ENCODE data around the gene CISTR.

The CISTR gene

GRCh38 chr12:53739214-53740129 lies 12.3 kb downstream of the CISTR start:
- H3K4me3 ChIP-seq (ENCODE audit: low read depth, low read length): no peak overlapping the region
- in situ Hi-C loops (cut with HindIII; ENCODE audit: low sequenced_read_pairs): no loop called here
- TF ChIP-seq CTCF (IDR thresholded peaks at IDR 0.05; ENCODE audit: low read depth, low read length): no peak
- DNase-seq (ENCODE audit: low read depth, low spot score): no peak

GRCh38 chr12:53738406-53739213 lies 13.2 kb downstream of the CISTR start:
- H3K4me3 ChIP-seq (ENCODE audit: low read depth, low read length): no peak overlapping the region
- no peak for TF ChIP-seq CTCF (IDR thresholded peaks at IDR 0.05; ENCODE audit: low read depth, low read length)
- in situ Hi-C loops (cut with HindIII; ENCODE audit: low sequenced_read_pairs): no loop called here
- no peak for DNase-seq (ENCODE audit: low read depth, low spot score)

GRCh38 chr12:53737951-53738405 lies 13.8 kb downstream of the CISTR start:
- in situ Hi-C loops (cut with HindIII; ENCODE audit: low sequenced_read_pairs): no loop called here
- DNase-seq (ENCODE audit: low read depth, low spot score): no peak
- no peak overlapping the region for H3K4me3 ChIP-seq (ENCODE audit: low read depth, low read length)
- TF ChIP-seq CTCF (IDR thresholded peaks at IDR 0.05; ENCODE audit: low read depth, low read length): no peak

GRCh38 chr12:53737093-53737808 lies 14.5 kb downstream of the CISTR start:
- in situ Hi-C loops (cut with HindIII; ENCODE audit: low sequenced_read_pairs): no loop called here

GRCh38 chr12:53736592-53736991 lies 15.2 kb downstream of the CISTR start:
- no peak for TF ChIP-seq CTCF (IDR thresholded peaks at IDR 0.05; ENCODE audit: low read depth, low read length)
- no peak for DNase-seq (ENCODE audit: low read depth, low spot score)
- H3K4me3 ChIP-seq (ENCODE audit: low read depth, low read length): no peak overlapping the region
- in situ Hi-C loops (cut with HindIII; ENCODE audit: low sequenced_read_pairs): no loop called here

More at GRCh38 chr12:53737093-53737808, 14.5 kb downstream of the CISTR start:
- no peak for TF ChIP-seq CTCF (IDR thresholded peaks at IDR 0.05; ENCODE audit: low read depth, low read length)
- no peak overlapping the region for H3K4me3 ChIP-seq (ENCODE audit: low read depth, low read length)
- DNase-seq (ENCODE audit: low read depth, low spot score): no peak

GRCh38 chr12:53735556-53735955 lies 16.2 kb downstream of the CISTR start:
- no peak overlapping the region for H3K4me3 ChIP-seq (ENCODE audit: low read depth, low read length)
- no peak for DNase-seq (ENCODE audit: low read depth, low spot score)
- no peak for TF ChIP-seq CTCF (IDR thresholded peaks at IDR 0.05; ENCODE audit: low read depth, low read length)
- in situ Hi-C loops (cut with HindIII; ENCODE audit: low sequenced_read_pairs): no loop called here
